ENCODE results near the gene LRPAP1.

Gene LRPAP1

GRCh38 chr4:3493720-3494461, 38.3 kb downstream of the LRPAP1 start:
- Histone ChIP-seq H3K36me3 (ENCODE audit: insufficient read depth, low read length) (no peaks in the 10 kb centered on the region), H3K4me1 (ENCODE audit: insufficient read depth, low read length, poor library complexity, severe bottlenecking) (no peaks in the 10 kb centered on the region), H3K4me3 (ENCODE audit: low read length, poor library complexity, severe bottlenecking) (no peak overlapping the region), H3K4me2 (ENCODE audit: low read depth, low read length, poor library complexity, severe bottlenecking) (no peak overlapping the region), H4K20me1 (ENCODE audit: insufficient read depth, low read length, poor library complexity, severe bottlenecking) (no peaks in the 10 kb centered on the region), H3F3A (ENCODE audit: low read depth) (no peaks in the 10 kb centered on the region), H3K9ac (ENCODE audit: low read depth, low read length, poor library complexity, severe bottlenecking) (no peak overlapping the region), H2AFZ (ENCODE audit: low read length) (no peak overlapping the region), H3K9me3 (ENCODE audit: insufficient read depth, low read depth, low read length) (no peaks in the 10 kb centered on the region), H3K27me3 (ENCODE audit: insufficient read depth, low read length, poor library complexity, severe bottlenecking) (no peaks in the 10 kb centered on the region), H3K79me2 (ENCODE audit: insufficient read depth, low read length) (no peaks in the 10 kb centered on the region), H3K9me2 (replicated peaks; ENCODE audit: low read depth, low read length) (no peaks in the 10 kb centered on the region)
- no peak for TF ChIP-seq EZH2phosphoT487 (IDR thresholded peaks at IDR 0.05; ENCODE audit: borderline replicate concordance)

- Histone ChIP-seq H3K9me3 (ENCODE audit: insufficient read depth, low read depth, low read length) (no peaks in the 10 kb centered on the region), H3K9me2 (replicated peaks; ENCODE audit: low read depth, low read length) (no peaks in the 10 kb centered on the region), H3K79me2 (ENCODE audit: insufficient read depth, low read length) (no peaks in the 10 kb centered on the region), H3K4me3 (ENCODE audit: low read length, poor library complexity, severe bottlenecking) (no peak overlapping the region), H3K4me1 (ENCODE audit: insufficient read depth, low read length, poor library complexity, severe bottlenecking) (no peaks in the 10 kb centered on the region), H3K36me3 (ENCODE audit: insufficient read depth, low read length) (no peaks in the 10 kb centered on the region), H3K9ac (ENCODE audit: low read depth, low read length, poor library complexity, severe bottlenecking) (no peak overlapping the region), H3K27me3 (ENCODE audit: insufficient read depth, low read length, poor library complexity, severe bottlenecking) (no peaks in the 10 kb centered on the region), H4K20me1 (ENCODE audit: insufficient read depth, low read length, poor library complexity, severe bottlenecking) (no peaks in the 10 kb centered on the region), H3K4me2 (ENCODE audit: low read depth, low read length, poor library complexity, severe bottlenecking) (no peak overlapping the region), H2AFZ (ENCODE audit: low read length) (no peak overlapping the region), H3F3A (ENCODE audit: low read depth) (no peaks in the 10 kb centered on the region)
- TF ChIP-seq CTCF (conservative IDR thresholded peaks at IDR 0.05; ENCODE audit: low read length) (no peak), EZH2phosphoT487 (IDR thresholded peaks at IDR 0.05; ENCODE audit: borderline replicate concordance) (no peak)
These were observed 39.2 kb downstream of the LRPAP1 start for GRCh38 chr4:3492741-3493719.

GRCh38 chr4:3491681-3492405, 40.4 kb downstream of the LRPAP1 start:
- Histone ChIP-seq H3F3A (ENCODE audit: low read depth) (no peaks in the 10 kb centered on the region), H3K36me3 (ENCODE audit: insufficient read depth, low read length) (no peaks in the 10 kb centered on the region), H3K9me3 (ENCODE audit: insufficient read depth, low read depth, low read length) (no peaks in the 10 kb centered on the region), H3K4me3 (ENCODE audit: low read length, poor library complexity, severe bottlenecking) (no peak overlapping the region), H3K27me3 (ENCODE audit: insufficient read depth, low read length, poor library complexity, severe bottlenecking) (no peaks in the 10 kb centered on the region), H2AFZ (ENCODE audit: low read length) (no peak overlapping the region), H3K4me1 (ENCODE audit: insufficient read depth, low read length, poor library complexity, severe bottlenecking) (no peaks in the 10 kb centered on the region), H3K4me2 (ENCODE audit: low read depth, low read length, poor library complexity, severe bottlenecking) (no peak overlapping the region), H3K79me2 (ENCODE audit: insufficient read depth, low read length) (no peaks in the 10 kb centered on the region), H3K9ac (ENCODE audit: low read depth, low read length, poor library complexity, severe bottlenecking) (no peak overlapping the region), H3K9me2 (replicated peaks; ENCODE audit: low read depth, low read length) (no peaks in the 10 kb centered on the region), H4K20me1 (ENCODE audit: insufficient read depth, low read length, poor library complexity, severe bottlenecking) (no peaks in the 10 kb centered on the region)
- TF ChIP-seq EZH2phosphoT487 (IDR thresholded peaks at IDR 0.05; ENCODE audit: borderline replicate concordance) (no peak), CTCF (conservative IDR thresholded peaks at IDR 0.05; ENCODE audit: low read length) (no peak)
